CD4-positive, alpha-beta T cell (primary cell): ENCODE results near the gene ZNF565. TPM values are rescaled to one million over a fixed set of nuclear protein-coding genes. Genes with fewer than 3 reads are reported as not detected.

ENCODE experiments used
- ATAC-seq: fragments of 200-7000 bp; cut with Tn5 transposase; one replicate; pipeline ENCODE4 v1.10.0; 2022; ENCODE audit warnings: mild to moderate bottlenecking; ENCODE audit not compliant: poor library complexity
- CTCF ChIA-PET: fragments of 350-600 bp; sonication (Branson Sonifier 250); formaldehyde crosslinking; loops from one replicate; lab custom pipeline; 2021; ENCODE audit warnings: antibody characterized with exemption, inconsistent platforms; lab: Charles Lee
- POLR2A ChIA-PET: fragments of 350-600 bp; sonication (Branson Sonifier 250); formaldehyde crosslinking; loops from one replicate; lab custom pipeline; 2021; ENCODE audit warnings: antibody characterized with exemption, inconsistent platforms; lab: Charles Lee
- DNase-seq, 14 experiments: peaks; one replicate each; pipeline ENCODE4 v3.0.0-alpha.2; 2013 to 2020; ENCODE audit warnings: mixed read lengths in 2 of 14
- H3K27ac ChIP-seq, 2 donors: one replicate each; pipeline versions ENCODE4 v1.5.1 to v1.7.0; 2013; ENCODE audit warnings: low read length in 2 of 2, low read depth in 1 of 2, mild to moderate bottlenecking in 1 of 2
- H3K27me3 ChIP-seq, 2 experiments: 1 replicate in 1 of 2; 2 replicates in 1 of 2; pipeline versions ENCODE4 v1.6.1 to v1.7.0; 2013; ENCODE audit warnings: low read length in 2 of 2, control low read depth in 1 of 2, mild to moderate bottlenecking in 1 of 2, moderate library complexity in 1 of 2; ENCODE audit not compliant: insufficient read depth in 2 of 2, control insufficient read depth in 1 of 2
- H3K36me3 ChIP-seq: one replicate; pipeline ENCODE4 v1.6.1; 2013; ENCODE audit warnings: low read length, control low read depth; ENCODE audit not compliant: insufficient read depth
- H3K4me1 ChIP-seq: one replicate; pipeline ENCODE4 v1.6.1; 2013; ENCODE audit warnings: low read length, control low read depth; ENCODE audit not compliant: insufficient read depth
- H3K4me3 ChIP-seq: one replicate; pipeline ENCODE4 v1.5.1; 2013; ENCODE audit warnings: mild to moderate bottlenecking, low read length, moderate library complexity
- H3K9me3 ChIP-seq, 2 experiments: 1 replicate in 1 of 2; 2 replicates in 1 of 2; pipeline versions ENCODE4 v1.6.1 to v1.7.0; 2013; ENCODE audit warnings: low read length in 2 of 2, mild to moderate bottlenecking in 2 of 2, control low read depth in 1 of 2, moderate library complexity in 1 of 2; ENCODE audit not compliant: control insufficient read depth in 1 of 2, insufficient read depth in 1 of 2
- H3K27ac Mint-ChIP-seq: one replicate; pipeline ENCODE4 v1.8.0; 2020; ENCODE audit warnings: mixed read lengths
- H3K27me3 Mint-ChIP-seq: one replicate; pipeline ENCODE4 v1.8.0; 2021; ENCODE audit warnings: mixed read lengths
- H3K36me3 Mint-ChIP-seq: one replicate; pipeline ENCODE4 v1.8.0; 2021; ENCODE audit warnings: low read depth, mixed read lengths
- H3K4me1 Mint-ChIP-seq: one replicate; pipeline ENCODE4 v1.8.0; 2021; ENCODE audit warnings: low read depth, mixed read lengths
- H3K4me3 Mint-ChIP-seq: one replicate; pipeline ENCODE4 v1.8.0; 2020; ENCODE audit warnings: mild to moderate bottlenecking, mixed read lengths
- H3K9me3 Mint-ChIP-seq: one replicate; pipeline ENCODE4 v1.8.0; 2020; ENCODE audit warnings: mixed read lengths
- intact Hi-C, 2 experiments: fragments of 100-400 bp; cut with DNase I in 1 of 2; cut with micrococcal nuclease in 1 of 2; formaldehyde crosslinking; loops; one replicate each; pipeline versions ENCODE4 v1.15.1 to v1.9.0; 2023 to 2025; cut with DNase I, micrococcal nuclease
- total RNA-seq, 174 experiments: library from RNA in 2 of 174; stranded (reverse) in 2 of 174; gene quantifications; one replicate each; pipeline ENCODE4 v1.2.3 and lab custom pipeline; 2021 to 2026
- TF ChIP-seq, protein P1 (sequence below): fragments of 200-600 bp; IDR thresholded peaks from one replicate; pipeline ENCODE4 v1.8.0; 2022; ENCODE audit warnings: antibody characterized with exemption, mild to moderate bottlenecking

The ZNF565 gene
- total RNA-seq, 2 experiments from 2014 or later: 7.6 to 8.5 TPM

- ATAC-seq (no peak), DNase-seq (no peak)
- Histone ChIP-seq H3K4me3 (no peak overlapping the region), H3K9me3 (peaks cover 30 to 64% of the 10 kb centered on the region in 2 experiments), H3K4me1 (no peaks in the 10 kb centered on the region), H3K36me3 (no peaks in the 10 kb centered on the region), H3K27ac (no peak overlapping the region), H3K27me3 (no peaks in the 10 kb centered on the region)
- TF ChIP-seq, protein P1, sequence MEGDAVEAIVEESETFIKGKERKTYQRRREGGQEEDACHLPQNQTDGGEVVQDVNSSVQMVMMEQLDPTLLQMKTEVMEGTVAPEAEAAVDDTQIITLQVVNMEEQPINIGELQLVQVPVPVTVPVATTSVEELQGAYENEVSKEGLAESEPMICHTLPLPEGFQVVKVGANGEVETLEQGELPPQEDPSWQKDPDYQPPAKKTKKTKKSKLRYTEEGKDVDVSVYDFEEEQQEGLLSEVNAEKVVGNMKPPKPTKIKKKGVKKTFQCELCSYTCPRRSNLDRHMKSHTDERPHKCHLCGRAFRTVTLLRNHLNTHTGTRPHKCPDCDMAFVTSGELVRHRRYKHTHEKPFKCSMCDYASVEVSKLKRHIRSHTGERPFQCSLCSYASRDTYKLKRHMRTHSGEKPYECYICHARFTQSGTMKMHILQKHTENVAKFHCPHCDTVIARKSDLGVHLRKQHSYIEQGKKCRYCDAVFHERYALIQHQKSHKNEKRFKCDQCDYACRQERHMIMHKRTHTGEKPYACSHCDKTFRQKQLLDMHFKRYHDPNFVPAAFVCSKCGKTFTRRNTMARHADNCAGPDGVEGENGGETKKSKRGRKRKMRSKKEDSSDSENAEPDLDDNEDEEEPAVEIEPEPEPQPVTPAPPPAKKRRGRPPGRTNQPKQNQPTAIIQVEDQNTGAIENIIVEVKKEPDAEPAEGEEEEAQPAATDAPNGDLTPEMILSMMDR: no peak
- Mint-ChIP-seq H3K9me3 (peaks cover 13% of the 10 kb centered on the region), H3K27ac (no peak overlapping the region), H3K4me3 (no peak overlapping the region), H3K4me1 (no peaks in the 10 kb centered on the region), H3K27me3 (no peaks in the 10 kb centered on the region), H3K36me3 (peaks cover 17% of the 10 kb centered on the region)
- intact Hi-C loops: no loop called here
- ChIA-PET CTCF (no interaction called here), POLR2A (no interaction called here)
Observed at GRCh38 chr19:36255316-36255715, 40.9 kb upstream of the ZNF565 start.

DNA sequence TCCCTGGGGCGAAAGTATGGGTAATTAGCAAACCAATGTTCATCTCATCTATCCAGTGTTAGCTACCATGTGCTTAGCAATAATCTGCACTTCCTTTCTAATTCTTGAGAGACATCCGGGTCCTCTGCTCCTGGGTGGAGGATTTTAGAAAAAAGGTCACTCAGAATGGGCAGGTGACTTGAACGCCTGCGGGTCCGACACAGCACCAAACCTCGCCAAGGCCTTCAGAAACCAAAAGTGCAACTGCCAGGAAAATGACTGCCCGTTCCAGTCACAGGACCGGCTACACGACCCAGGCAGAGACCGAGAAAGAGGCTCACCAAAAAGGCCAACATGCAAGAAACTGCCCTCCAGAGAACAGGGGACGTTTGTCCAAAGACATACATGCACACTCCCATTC, 40.4 kb upstream of the ZNF565 start:
- H3K36me3 ChIP-seq: no peaks in the 10 kb centered on the region
- H3K9me3 ChIP-seq: peaks cover 30 to 64% of the 10 kb centered on the region in 2 experiments
- no peak overlapping the region for H3K4me3 ChIP-seq
- Mint-ChIP-seq H3K4me1 (no peaks in the 10 kb centered on the region), H3K27me3 (no peaks in the 10 kb centered on the region), H3K36me3 (peaks cover 17% of the 10 kb centered on the region), H3K27ac (no peak overlapping the region), H3K4me3 (no peak overlapping the region), H3K9me3 (peaks cover 13% of the 10 kb centered on the region)
- CTCF ChIA-PET: no interaction called here
- POLR2A ChIA-PET: no interaction called here
- H3K27me3 ChIP-seq: no peaks in the 10 kb centered on the region
- H3K27ac ChIP-seq: no peak overlapping the region
- H3K4me1 ChIP-seq: no peaks in the 10 kb centered on the region
- DNase-seq (no peak), ATAC-seq (no peak)
- intact Hi-C loops: no loop called here
- TF ChIP-seq, protein P1: no peak

GRCh38 chr19:36252047-36252446, 37.6 kb upstream of the ZNF565 start:
- peaks cover 29% of the 10 kb centered on the region for H3K36me3 Mint-ChIP-seq
- Histone ChIP-seq H3K9me3 (peaks cover 44 to 50% of the 10 kb centered on the region in 2 experiments), H3K27me3 (peaks cover 0 to 2% of the 10 kb centered on the region in 2 experiments), H3K36me3 (no peaks in the 10 kb centered on the region), H3K27ac (no peak overlapping the region), H3K4me1 (no peaks in the 10 kb centered on the region), H3K4me3 (no peak overlapping the region)
- ChIA-PET POLR2A (no interaction called here), CTCF (no interaction called here)
- ATAC-seq: no peak
- no peak overlapping the region for H3K27ac Mint-ChIP-seq
- intact Hi-C loops: no loop called here
- peaks cover 4% of the 10 kb centered on the region for H3K27me3 Mint-ChIP-seq
- no peak for DNase-seq
- no peak overlapping the region for H3K4me3 Mint-ChIP-seq
- no peaks in the 10 kb centered on the region for H3K4me1 Mint-ChIP-seq
- peaks cover 23% of the 10 kb centered on the region for H3K9me3 Mint-ChIP-seq
- TF ChIP-seq, protein P1: no peak
